K562 (cell line): ENCODE measurements around the gene MATK. TPM values are rescaled to one million over a fixed set of nuclear protein-coding genes. Genes with fewer than 3 reads are reported as not detected.

Experiments
- CBX8 ChIP-seq: fragments of 200-600 bp; sonication (generic); IDR thresholded peaks from 2 replicates; pipeline ENCODE4 v1.6.1; 2012; ENCODE audit warnings: borderline replicate concordance, mixed run types, low read depth, mild to moderate bottlenecking, moderate library complexity, mixed read lengths, low read length, control low read depth, inconsistent platforms; ENCODE audit not compliant: poor library complexity, severe bottlenecking; ENCODE audit errors: extremely low read depth
- CHD4 ChIP-seq: fragments of 200-600 bp; sonication (generic); IDR thresholded peaks from 3 replicates; pipeline ENCODE4 v1.6.1; 2012; ENCODE audit warnings: low read depth, mild to moderate bottlenecking, mixed read lengths, low read length, inconsistent platforms; ENCODE audit not compliant: insufficient read depth, insufficient replicate concordance, poor library complexity, severe bottlenecking
- CUX1 ChIP-seq: fragments of 200-800 bp; sonication (Bioruptor generic); IDR thresholded peaks from 2 replicates; pipeline ENCODE4 v1.6.1; 2016; ENCODE audit warnings: missing genetic modification characterization, missing compliant biosample characterization
- DPF2 ChIP-seq: fragments of 450-650 bp; IDR thresholded peaks from 2 replicates; pipeline ENCODE4 v1.6.1; 2016
- EP300 ChIP-seq: IDR thresholded peaks from 2 replicates; pipeline ENCODE4 v1.6.1; 2012; ENCODE audit warnings: low read length, improper control_type of control experiment
- FOS ChIP-seq: IDR thresholded peaks from 3 replicates; pipeline ENCODE4 v1.6.1; 2011; ENCODE audit not compliant: insufficient read length; ENCODE audit errors: extremely low read depth
- FOXJ2 ChIP-seq: fragments of 200-800 bp; sonication (Bioruptor generic); IDR thresholded peaks from 2 replicates; pipeline ENCODE4 v1.6.1; 2016; ENCODE audit warnings: missing genetic modification characterization, missing compliant biosample characterization
- MBD1 ChIP-seq: fragments of 250-450 bp; sonication (Bioruptor Pico); IDR thresholded peaks from 2 replicates; pipeline ENCODE4 v1.8.0; 2022; ENCODE audit warnings: inconsistent platforms
- MTA3 ChIP-seq: fragments of 450-650 bp; formaldehyde crosslinking; IDR thresholded peaks from 2 replicates; pipeline ENCODE4 v1.6.1; 2017; ENCODE audit warnings: mild to moderate bottlenecking, borderline replicate concordance
- NFE2L1 ChIP-seq: fragments of 450-650 bp; IDR thresholded peaks from 2 replicates; pipeline ENCODE4 v1.6.1; 2016; ENCODE audit warnings: missing genetic modification characterization, low read depth, mild to moderate bottlenecking, missing compliant biosample characterization, moderate library complexity, borderline replicate concordance
- NR4A1 ChIP-seq, 2 experiments: fragments of 250-450 bp in 1 of 2; fragments of 450-650 bp in 1 of 2; sonication (Bioruptor Pico) in 1 of 2; IDR thresholded peaks; 2 replicates each; pipeline versions ENCODE4 v1.4.0 to v1.6.1; 2016 to 2020; ENCODE audit warnings: mild to moderate bottlenecking in 2 of 2, missing compliant biosample characterization in 1 of 2, missing genetic modification characterization in 1 of 2, moderate library complexity in 1 of 2
- RBM22 ChIP-seq: fragments of 200-400 bp; formaldehyde crosslinking; IDR thresholded peaks from 2 replicates; pipeline ENCODE4 v1.6.1; 2018; ENCODE audit warnings: low read length, low read depth; ENCODE audit not compliant: poor library complexity, severe bottlenecking
- SFPQ ChIP-seq: fragments of 200-400 bp; formaldehyde crosslinking; IDR thresholded peaks from 2 replicates; pipeline ENCODE4 v1.6.1; 2017; ENCODE audit warnings: mild to moderate bottlenecking, low read depth, low read length, moderate library complexity
- SIN3A ChIP-seq, 2 experiments: fragments of 150-350 bp in 1 of 2; IDR thresholded peaks; 2 replicates each; pipeline ENCODE4 v1.6.1; 2011 to 2016; ENCODE audit warnings: borderline replicate concordance in 2 of 2, low read depth in 2 of 2, low read length in 2 of 2, mild to moderate bottlenecking in 2 of 2, moderate library complexity in 2 of 2; ENCODE audit not compliant: control insufficient read depth in 1 of 2
- USF1 ChIP-seq: sonication (generic); formaldehyde crosslinking; IDR thresholded peaks from 2 replicates; pipeline ENCODE4 v1.9.0; 2022; ENCODE audit warnings: mild to moderate bottlenecking, missing genetic modification reagents
- ZFP1 ChIP-seq: fragments of 450-650 bp; formaldehyde crosslinking; IDR thresholded peaks from 2 replicates; pipeline ENCODE4 v1.4.0; 2020; ENCODE audit warnings: mild to moderate bottlenecking, mixed read lengths
- polyA plus RNA-seq, 8 experiments: library from polyadenylated mRNA; depleted of rRNA in 4 of 8; stranded (reverse) in 5 of 8; unstranded in 3 of 8; fragments of >200 nt; fragmentation: Nextera tagmentation in 2 of 8; fragmentation: Illumina TruSeq in 1 of 8; extraction: Ambion mirVana in 2 of 8; extraction: Trizol in 1 of 8; gene quantifications; 2 replicates each; pipeline versions ENCODE4 v1.2.1 to v1.2.3, GENCODE V29; 2011 to 2014; ENCODE audit warnings: inconsistent platforms in 1 of 8, missing spikeins in 1 of 8
- total RNA-seq, 7 experiments: library from RNA; depleted of rRNA in 6 of 7; stranded (reverse); fragments of >200 nt in 6 of 7; fragmentation: Illumina TruSeq in 2 of 7; extraction: Trizol in 2 of 7; gene quantifications; 2 replicates each; pipeline versions ENCODE4 v1.2.1 to v1.2.3, GENCODE V29; 2011 to 2021; ENCODE audit warnings: low replicate concordance in 1 of 7

Gene MATK
- total and polyA plus RNA-seq, 9 of the 15 experiments (the other 6 are each of a cell fraction or from before 2014, with no cell fraction given), result 0.08 to 41.5 (median 21.4) TPM

- TF ChIP-seq CUX1 (no peak), FOXJ2 (no peak), USF1 (peak; percentile 86), CBX8 (no peak), CHD4 (peak; percentile 76), EP300 (no peak; the same call in 1 of the 2 replicates), NFE2L1 (tag) (no peak), DPF2 (peak; percentile 56; the same call in 1 of the 2 replicates), MTA3 (peak; percentile 53; the same call in 1 of the 2 replicates), ZFP1 (CRISPR knock-in tag) (no peak), SFPQ (no peak), SIN3A (IDR thresholded peaks at IDR 0.05; ENCODE audit: borderline replicate concordance in 2 of 2, control insufficient read depth in 1 of 2, low read depth in 2 of 2, low read length in 2 of 2) (no peak), MBD1 (CRISPR knock-in tag) (peak; percentile 69), RBM22 (no peak), NR4A1 (CRISPR knock-in tag; IDR thresholded peaks at IDR 0.05) (no peak), NR4A1 (tag; IDR thresholded peaks at IDR 0.05) (0 out of 2 replicates have a peak, but pooled peaks have one; percentile 21), FOS (no peak)
These were observed 35.7 kb upstream of the MATK start (continued) for GRCh38 chr19:3821857-3822364.
